Hair follicular keratinocyte (primary cell): ENCODE results near the gene UMAD1. TPM values are rescaled to one million over a fixed set of nuclear protein-coding genes. Genes with fewer than 3 reads are reported as not detected.

Experiments
- total RNA-seq: library from RNA; depleted of rRNA; stranded (reverse); fragments of >200 nt; gene quantifications from 2 replicates; pipeline ENCODE4 v1.2.3, GENCODE V29; 2015

Gene UMAD1
- 5.8 and 8.3 TPM in 2 replicates for total RNA-seq

DNA sequence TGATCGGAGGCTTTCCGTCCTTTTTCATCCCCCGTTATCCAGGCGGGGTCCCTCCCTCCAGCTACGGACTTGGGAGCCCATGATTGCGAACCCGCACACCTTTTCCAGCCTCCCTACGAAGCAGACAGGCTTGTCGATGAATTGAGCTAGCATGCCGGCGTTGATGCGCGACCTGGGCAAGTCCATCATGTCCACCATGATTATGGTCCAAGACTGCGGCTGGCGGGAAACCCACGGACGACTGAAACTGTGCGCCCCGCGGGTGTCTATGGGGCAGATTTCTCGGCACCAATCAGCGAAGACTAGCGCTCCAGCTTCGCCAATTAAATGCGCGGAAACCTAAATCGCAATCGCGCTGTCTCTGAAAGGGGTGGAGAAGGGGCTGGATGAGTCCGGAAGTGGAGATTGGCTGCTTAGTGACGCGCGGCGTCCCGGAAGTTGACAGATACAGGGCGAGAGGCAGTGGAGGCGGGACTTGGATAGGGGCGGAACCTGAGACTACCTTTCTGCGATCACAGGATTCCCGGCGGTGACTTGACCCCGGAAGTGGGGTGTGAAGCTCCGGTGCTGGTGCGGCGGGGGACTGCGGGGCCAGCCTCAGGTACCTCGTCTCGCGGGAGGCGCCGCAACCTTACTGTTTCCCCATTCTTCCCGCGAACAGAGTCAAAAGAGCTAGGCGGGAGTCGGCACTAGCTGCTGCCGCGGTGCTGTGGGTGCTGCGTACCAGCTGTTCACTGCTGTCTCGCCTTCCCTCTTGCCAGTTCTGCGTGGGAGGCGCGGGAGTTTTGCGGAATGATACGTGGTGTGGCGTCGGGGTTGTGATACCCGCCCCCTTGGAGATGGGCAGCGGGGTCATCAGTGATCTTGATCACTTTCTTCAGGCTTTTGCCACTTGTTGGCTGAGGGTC, at the start of gene UMAD1:
TSS of gene UMAD1 (plus strand) at position 532 of the 908 bp plus-strand sequence. CDS start 32,620 bp downstream, outside the sequence.

DNA sequence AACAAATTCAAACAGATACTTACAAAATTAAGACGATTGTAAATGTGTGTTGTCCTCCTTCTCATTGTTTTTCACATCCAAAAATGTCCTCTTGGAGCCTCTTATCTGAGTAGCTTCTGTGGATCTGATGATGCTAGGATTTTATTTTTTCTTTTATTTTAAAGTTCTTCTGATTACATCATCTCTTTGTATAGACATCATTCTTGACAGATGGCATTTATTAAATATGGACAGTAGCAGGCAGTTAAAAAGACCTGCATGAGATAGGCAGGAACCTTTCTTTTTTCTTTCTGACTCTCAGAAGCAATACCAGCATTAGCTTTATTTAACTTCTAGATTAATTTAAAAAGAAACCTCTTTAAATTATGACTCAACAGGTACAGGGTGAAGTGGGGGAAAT, 77.9 kb downstream of the UMAD1 start, which contains the start of gene RPA3:
TSS of gene RPA3 (minus strand) at position 116 of the 400 bp plus-strand sequence. CDS start 78,189 bp downstream, outside the sequence.

Other genes starting within 250 kb of the UMAD1 start
- not detected in 2 replicates for gene COL28A1, start 104.9 kb upstream of the UMAD1 start, total RNA-seq
- gene MIOS, start 73.9 kb upstream of the UMAD1 start, total RNA-seq: 19.5 and 30.1 TPM in 2 replicates
- gene RPA3, start 77.9 kb downstream of the UMAD1 start, total RNA-seq: 40.5 and 56.9 TPM in 2 replicates